HepG2 (cell line): ENCODE measurements around the gene POU3F1. TPM values are rescaled to one million over a fixed set of nuclear protein-coding genes. Genes with fewer than 3 reads are reported as not detected.

Experiments used
- ARID2 ChIP-seq: sonication (generic); formaldehyde crosslinking; IDR thresholded peaks from 2 replicates; pipeline ENCODE4 v1.8.1; 2022; ENCODE audit warnings: mild to moderate bottlenecking, missing genetic modification reagents, borderline replicate concordance
- GATAD2A ChIP-seq: IDR thresholded peaks from 2 replicates; pipeline ENCODE4 v1.6.1; 2016
- HCFC1 ChIP-seq: fragments of 150-350 bp; IDR thresholded peaks from 2 replicates; pipeline ENCODE4 v1.6.1; 2014; ENCODE audit warnings: low read depth, low read length
- KDM5A ChIP-seq: fragments of 200-600 bp; sonication (generic); IDR thresholded peaks from 2 replicates; pipeline ENCODE4 v1.7.0; 2018; ENCODE audit warnings: antibody characterized with exemption, mild to moderate bottlenecking, low read length, borderline replicate concordance
- MTF1 ChIP-seq: sonication (generic); formaldehyde crosslinking; IDR thresholded peaks from 2 replicates; pipeline ENCODE4 v1.5.0; 2020; ENCODE audit warnings: missing genetic modification reagents
- NCOR1 ChIP-seq: fragments of 200-600 bp; sonication (generic); IDR thresholded peaks from 2 replicates; pipeline ENCODE4 v1.7.0; 2017; ENCODE audit warnings: antibody characterized with exemption, low read length, borderline replicate concordance
- REL ChIP-seq: sonication (generic); formaldehyde crosslinking; conservative IDR thresholded peaks from 2 replicates; pipeline ENCODE4 v1.8.0; 2022; ENCODE audit warnings: mild to moderate bottlenecking, missing genetic modification reagents, moderate library complexity
- RFX5 ChIP-seq: IDR thresholded peaks from 2 replicates; pipeline ENCODE4 v1.6.1; 2011; ENCODE audit warnings: low read depth, low read length, improper control_type of control experiment
- SMAD9 ChIP-seq: sonication (generic); formaldehyde crosslinking; IDR thresholded peaks from 2 replicates; pipeline ENCODE4 v1.5.1; 2020; ENCODE audit warnings: mild to moderate bottlenecking, missing genetic modification reagents
- TARDBP ChIP-seq: sonication (generic); formaldehyde crosslinking; IDR thresholded peaks from 2 replicates; pipeline ENCODE4 v1.8.0; 2022; ENCODE audit warnings: mild to moderate bottlenecking, missing genetic modification reagents
- THYN1 ChIP-seq: sonication (generic); formaldehyde crosslinking; IDR thresholded peaks from 2 replicates; pipeline ENCODE4 v1.8.1; 2023; ENCODE audit warnings: low read depth, mild to moderate bottlenecking, moderate library complexity, missing genetic modification reagents, borderline replicate concordance
- ZC3H13 ChIP-seq: sonication (generic); formaldehyde crosslinking; IDR thresholded peaks from 2 replicates; pipeline ENCODE4 v1.8.1; 2023; ENCODE audit warnings: mild to moderate bottlenecking, missing genetic modification reagents, moderate library complexity
- ZFP37 ChIP-seq: sonication (generic); formaldehyde crosslinking; IDR thresholded peaks from 2 replicates; pipeline ENCODE4 v1.4.0; 2020; ENCODE audit warnings: missing genetic modification reagents, borderline replicate concordance
- ZNF138 ChIP-seq: sonication (generic); formaldehyde crosslinking; IDR thresholded peaks from 2 replicates; pipeline ENCODE4 v1.5.0; 2020; ENCODE audit warnings: mild to moderate bottlenecking, low read depth, missing genetic modification reagents
- ZNF207 ChIP-seq: fragments of 450-650 bp; IDR thresholded peaks from 2 replicates; pipeline ENCODE4 v1.6.1; 2016; ENCODE audit warnings: antibody characterized with exemption, borderline replicate concordance
- ZNF230 ChIP-seq: sonication (generic); formaldehyde crosslinking; IDR thresholded peaks from 2 replicates; pipeline ENCODE4 v1.4.0; 2020; ENCODE audit warnings: mild to moderate bottlenecking, missing genetic modification reagents
- ZNF337 ChIP-seq: sonication (generic); formaldehyde crosslinking; IDR thresholded peaks from 2 replicates; pipeline ENCODE4 v1.5.1; 2020; ENCODE audit warnings: missing genetic modification reagents, low read depth, mild to moderate bottlenecking, borderline replicate concordance
- ZNF605 ChIP-seq: sonication (generic); formaldehyde crosslinking; IDR thresholded peaks from 2 replicates; pipeline ENCODE4 v1.8.0; 2022; ENCODE audit warnings: mild to moderate bottlenecking, missing genetic modification reagents
- ZNF782 ChIP-seq: sonication (generic); formaldehyde crosslinking; IDR thresholded peaks from 2 replicates; pipeline ENCODE4 v1.4.0; 2020; ENCODE audit warnings: missing genetic modification reagents, mild to moderate bottlenecking, borderline replicate concordance
- ZSCAN30 ChIP-seq: sonication (generic); formaldehyde crosslinking; IDR thresholded peaks from 2 replicates; pipeline ENCODE4 v1.5.0; 2020; ENCODE audit warnings: mild to moderate bottlenecking, missing genetic modification reagents
- polyA plus RNA-seq, 8 experiments: library from polyadenylated mRNA; depleted of rRNA in 3 of 8; stranded (reverse) in 7 of 8; unstranded in 1 of 8; fragments of >200 nt; fragmentation: Illumina TruSeq in 4 of 8; extraction: Trizol in 4 of 8; gene quantifications; 2 replicates each; pipeline versions ENCODE4 v1.2.1 to v1.2.3, GENCODE V29; 2011 to 2016; ENCODE audit warnings: low read depth in 4 of 8, missing spikeins in 1 of 8, mixed read lengths in 1 of 8; ENCODE audit not compliant: insufficient read depth in 1 of 8
- total RNA-seq, 5 experiments: library from RNA; depleted of rRNA; stranded (reverse); fragments of >200 nt; fragmentation: Illumina TruSeq; extraction: Trizol; gene quantifications; 2 replicates each; pipeline ENCODE4 v1.2.3, GENCODE V29; 2016; ENCODE audit warnings: low read depth in 1 of 5
- TF ChIP-seq, protein P1 (sequence below): sonication (generic); formaldehyde crosslinking; IDR thresholded peaks from 2 replicates; pipeline ENCODE4 v1.9.0; 2021; ENCODE audit warnings: missing genetic modification reagents, borderline replicate concordance
- TF ChIP-seq, protein P2 (sequence below): sonication (generic); formaldehyde crosslinking; IDR thresholded peaks from 2 replicates; pipeline ENCODE4 v1.5.0; 2020; ENCODE audit warnings: mild to moderate bottlenecking, missing genetic modification reagents
- TF ChIP-seq, protein P3 (sequence below): sonication (generic); formaldehyde crosslinking; IDR thresholded peaks from 2 replicates; pipeline ENCODE4 v1.9.0; 2022; ENCODE audit warnings: missing genetic modification reagents, mild to moderate bottlenecking, borderline replicate concordance
- TF ChIP-seq, protein P4 (sequence below): IDR thresholded peaks from 2 replicates; pipeline ENCODE4 v1.6.1; 2016; ENCODE audit warnings: missing compliant biosample characterization, missing genetic modification reagents, borderline replicate concordance

Gene POU3F1
- total and polyA plus RNA-seq, 2 of the 13 experiments (the other 11 are each of a cell fraction or from before 2014, with no cell fraction given) = not detected

DNA sequence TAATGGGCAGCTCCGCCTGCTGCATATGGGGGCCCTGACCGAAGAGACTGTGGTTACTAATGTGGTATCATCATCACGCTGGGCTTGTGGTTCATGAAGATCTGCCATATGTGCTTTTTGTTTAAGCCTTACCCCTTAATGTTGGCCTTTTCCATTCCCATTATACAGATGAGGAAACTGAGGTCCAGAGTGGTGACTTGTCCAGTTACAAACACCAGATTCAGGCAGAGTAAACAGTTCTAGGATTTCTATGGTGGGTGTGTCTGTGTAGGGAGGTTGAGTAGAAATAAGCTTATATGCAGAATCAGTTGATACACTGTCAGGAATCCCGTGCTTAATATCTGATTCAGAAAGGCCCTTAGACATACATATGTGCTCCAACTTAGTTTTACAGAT, 33.4 kb downstream of the POU3F1 start (continued):
- TF ChIP-seq, protein P1, sequence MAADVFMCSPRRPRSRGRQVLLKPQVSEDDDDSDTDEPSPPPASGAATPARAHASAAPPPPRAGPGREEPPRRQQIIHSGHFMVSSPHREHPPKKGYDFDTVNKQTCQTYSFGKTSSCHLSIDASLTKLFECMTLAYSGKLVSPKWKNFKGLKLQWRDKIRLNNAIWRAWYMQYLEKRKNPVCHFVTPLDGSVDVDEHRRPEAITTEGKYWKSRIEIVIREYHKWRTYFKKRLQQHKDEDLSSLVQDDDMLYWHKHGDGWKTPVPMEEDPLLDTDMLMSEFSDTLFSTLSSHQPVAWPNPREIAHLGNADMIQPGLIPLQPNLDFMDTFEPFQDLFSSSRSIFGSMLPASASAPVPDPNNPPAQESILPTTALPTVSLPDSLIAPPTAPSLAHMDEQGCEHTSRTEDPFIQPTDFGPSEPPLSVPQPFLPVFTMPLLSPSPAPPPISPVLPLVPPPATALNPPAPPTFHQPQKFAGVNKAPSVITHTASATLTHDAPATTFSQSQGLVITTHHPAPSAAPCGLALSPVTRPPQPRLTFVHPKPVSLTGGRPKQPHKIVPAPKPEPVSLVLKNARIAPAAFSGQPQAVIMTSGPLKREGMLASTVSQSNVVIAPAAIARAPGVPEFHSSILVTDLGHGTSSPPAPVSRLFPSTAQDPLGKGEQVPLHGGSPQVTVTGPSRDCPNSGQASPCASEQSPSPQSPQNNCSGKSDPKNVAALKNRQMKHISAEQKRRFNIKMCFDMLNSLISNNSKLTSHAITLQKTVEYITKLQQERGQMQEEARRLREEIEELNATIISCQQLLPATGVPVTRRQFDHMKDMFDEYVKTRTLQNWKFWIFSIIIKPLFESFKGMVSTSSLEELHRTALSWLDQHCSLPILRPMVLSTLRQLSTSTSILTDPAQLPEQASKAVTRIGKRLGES (CRISPR knock-in tag) = 0 out of 2 replicates have a peak, but pooled peaks have one; percentile 17
- TF ChIP-seq ZNF207 = no peak
- TF ChIP-seq ZNF337 = no peak
- no peak for TF ChIP-seq ZNF138 (CRISPR knock-in tag)
- TF ChIP-seq ZC3H13 (CRISPR knock-in tag) = no peak
- 0 out of 2 replicates have a peak, but pooled peaks have one; percentile 18 for TF ChIP-seq ZNF230 (CRISPR knock-in tag)
- no peak for TF ChIP-seq ZNF605 (CRISPR knock-in tag)
- TF ChIP-seq, protein P2, sequence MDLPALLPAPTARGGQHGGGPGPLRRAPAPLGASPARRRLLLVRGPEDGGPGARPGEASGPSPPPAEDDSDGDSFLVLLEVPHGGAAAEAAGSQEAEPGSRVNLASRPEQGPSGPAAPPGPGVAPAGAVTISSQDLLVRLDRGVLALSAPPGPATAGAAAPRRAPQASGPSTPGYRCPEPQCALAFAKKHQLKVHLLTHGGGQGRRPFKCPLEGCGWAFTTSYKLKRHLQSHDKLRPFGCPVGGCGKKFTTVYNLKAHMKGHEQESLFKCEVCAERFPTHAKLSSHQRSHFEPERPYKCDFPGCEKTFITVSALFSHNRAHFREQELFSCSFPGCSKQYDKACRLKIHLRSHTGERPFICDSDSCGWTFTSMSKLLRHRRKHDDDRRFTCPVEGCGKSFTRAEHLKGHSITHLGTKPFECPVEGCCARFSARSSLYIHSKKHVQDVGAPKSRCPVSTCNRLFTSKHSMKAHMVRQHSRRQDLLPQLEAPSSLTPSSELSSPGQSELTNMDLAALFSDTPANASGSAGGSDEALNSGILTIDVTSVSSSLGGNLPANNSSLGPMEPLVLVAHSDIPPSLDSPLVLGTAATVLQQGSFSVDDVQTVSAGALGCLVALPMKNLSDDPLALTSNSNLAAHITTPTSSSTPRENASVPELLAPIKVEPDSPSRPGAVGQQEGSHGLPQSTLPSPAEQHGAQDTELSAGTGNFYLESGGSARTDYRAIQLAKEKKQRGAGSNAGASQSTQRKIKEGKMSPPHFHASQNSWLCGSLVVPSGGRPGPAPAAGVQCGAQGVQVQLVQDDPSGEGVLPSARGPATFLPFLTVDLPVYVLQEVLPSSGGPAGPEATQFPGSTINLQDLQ (CRISPR knock-in tag) = no peak
- TF ChIP-seq ZSCAN30 (CRISPR knock-in tag) = no peak
- TF ChIP-seq, protein P3, sequence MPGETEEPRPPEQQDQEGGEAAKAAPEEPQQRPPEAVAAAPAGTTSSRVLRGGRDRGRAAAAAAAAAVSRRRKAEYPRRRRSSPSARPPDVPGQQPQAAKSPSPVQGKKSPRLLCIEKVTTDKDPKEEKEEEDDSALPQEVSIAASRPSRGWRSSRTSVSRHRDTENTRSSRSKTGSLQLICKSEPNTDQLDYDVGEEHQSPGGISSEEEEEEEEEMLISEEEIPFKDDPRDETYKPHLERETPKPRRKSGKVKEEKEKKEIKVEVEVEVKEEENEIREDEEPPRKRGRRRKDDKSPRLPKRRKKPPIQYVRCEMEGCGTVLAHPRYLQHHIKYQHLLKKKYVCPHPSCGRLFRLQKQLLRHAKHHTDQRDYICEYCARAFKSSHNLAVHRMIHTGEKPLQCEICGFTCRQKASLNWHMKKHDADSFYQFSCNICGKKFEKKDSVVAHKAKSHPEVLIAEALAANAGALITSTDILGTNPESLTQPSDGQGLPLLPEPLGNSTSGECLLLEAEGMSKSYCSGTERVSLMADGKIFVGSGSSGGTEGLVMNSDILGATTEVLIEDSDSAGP (CRISPR knock-in tag) = no peak
- TF ChIP-seq ZFP37 (CRISPR knock-in tag) = no peak
- no peak for TF ChIP-seq MTF1 (CRISPR knock-in tag)
- TF ChIP-seq ZNF782 (CRISPR knock-in tag) = no peak
- no peak for TF ChIP-seq SMAD9 (CRISPR knock-in tag)
- no peak for TF ChIP-seq GATAD2A (CRISPR knock-in tag)
- TF ChIP-seq, protein P4, sequence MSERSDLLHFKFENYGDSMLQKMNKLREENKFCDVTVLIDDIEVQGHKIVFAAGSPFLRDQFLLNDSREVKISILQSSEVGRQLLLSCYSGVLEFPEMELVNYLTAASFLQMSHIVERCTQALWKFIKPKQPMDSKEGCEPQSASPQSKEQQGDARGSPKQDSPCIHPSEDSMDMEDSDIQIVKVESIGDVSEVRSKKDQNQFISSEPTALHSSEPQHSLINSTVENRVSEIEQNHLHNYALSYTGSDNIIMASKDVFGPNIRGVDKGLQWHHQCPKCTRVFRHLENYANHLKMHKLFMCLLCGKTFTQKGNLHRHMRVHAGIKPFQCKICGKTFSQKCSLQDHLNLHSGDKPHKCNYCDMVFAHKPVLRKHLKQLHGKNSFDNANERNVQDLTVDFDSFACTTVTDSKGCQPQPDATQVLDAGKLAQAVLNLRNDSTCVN (CRISPR knock-in tag) = no peak
- no peak for TF ChIP-seq HCFC1
- TF ChIP-seq ARID2 (CRISPR knock-in tag) = no peak
- TF ChIP-seq REL (CRISPR knock-in tag) = no peak
- TF ChIP-seq TARDBP (CRISPR knock-in tag) = no peak
- TF ChIP-seq THYN1 (CRISPR knock-in tag) = no peak
- TF ChIP-seq KDM5A = peak; percentile 26
- TF ChIP-seq RFX5 = no peak
- TF ChIP-seq NCOR1 = no peak
